Ishikawa (cell line): ENCODE results near the gene CACNA1C.

Experiments used
- CEBPB ChIP-seq: IDR thresholded peaks from 2 replicates; pipeline ENCODE4 v1.6.1; 2012
- CREB1 ChIP-seq: IDR thresholded peaks from 2 replicates; pipeline ENCODE4 v1.6.1; 2012; ENCODE audit warnings: low read depth
- EGR1 ChIP-seq: IDR thresholded peaks from 2 replicates; pipeline ENCODE4 v1.6.1; 2012
- EP300 ChIP-seq: IDR thresholded peaks from 2 replicates; pipeline ENCODE4 v1.6.1; 2012; ENCODE audit warnings: borderline replicate concordance
- FOXM1 ChIP-seq: IDR thresholded peaks from 2 replicates; pipeline ENCODE4 v1.6.1; 2012; ENCODE audit warnings: low read depth, borderline replicate concordance
- NFIC ChIP-seq: IDR thresholded peaks from 2 replicates; pipeline ENCODE4 v1.6.1; 2012
- RAD21 ChIP-seq: IDR thresholded peaks from 2 replicates; pipeline ENCODE4 v1.6.1; 2012; ENCODE audit warnings: low read depth
- TAF1 ChIP-seq: IDR thresholded peaks from 2 replicates; pipeline ENCODE4 v1.6.1; 2012; ENCODE audit warnings: low read depth, mild to moderate bottlenecking
- TCF12 ChIP-seq: IDR thresholded peaks from 2 replicates; pipeline ENCODE4 v1.6.1; 2012; ENCODE audit warnings: low read depth
- TEAD4 ChIP-seq: IDR thresholded peaks from 2 replicates; pipeline ENCODE4 v1.6.1; 2012
- YY1 ChIP-seq: IDR thresholded peaks from 2 replicates; pipeline ENCODE4 v1.6.1; 2012; ENCODE audit warnings: low read depth
- ZBTB7A ChIP-seq: IDR thresholded peaks from 2 replicates; pipeline ENCODE4 v1.6.1; 2012; ENCODE audit warnings: low read depth
- TF ChIP-seq, protein P1 (sequence below): IDR thresholded peaks from 2 replicates; pipeline ENCODE4 v1.6.1; 2012
- TF ChIP-seq, protein P2 (sequence below): IDR thresholded peaks from 2 replicates; pipeline ENCODE4 v1.6.1; 2012; ENCODE audit warnings: low read depth, mild to moderate bottlenecking
- TF ChIP-seq, protein P3 (sequence below): IDR thresholded peaks from 2 replicates; pipeline ENCODE4 v1.6.1; 2012

The CACNA1C gene

DNA sequence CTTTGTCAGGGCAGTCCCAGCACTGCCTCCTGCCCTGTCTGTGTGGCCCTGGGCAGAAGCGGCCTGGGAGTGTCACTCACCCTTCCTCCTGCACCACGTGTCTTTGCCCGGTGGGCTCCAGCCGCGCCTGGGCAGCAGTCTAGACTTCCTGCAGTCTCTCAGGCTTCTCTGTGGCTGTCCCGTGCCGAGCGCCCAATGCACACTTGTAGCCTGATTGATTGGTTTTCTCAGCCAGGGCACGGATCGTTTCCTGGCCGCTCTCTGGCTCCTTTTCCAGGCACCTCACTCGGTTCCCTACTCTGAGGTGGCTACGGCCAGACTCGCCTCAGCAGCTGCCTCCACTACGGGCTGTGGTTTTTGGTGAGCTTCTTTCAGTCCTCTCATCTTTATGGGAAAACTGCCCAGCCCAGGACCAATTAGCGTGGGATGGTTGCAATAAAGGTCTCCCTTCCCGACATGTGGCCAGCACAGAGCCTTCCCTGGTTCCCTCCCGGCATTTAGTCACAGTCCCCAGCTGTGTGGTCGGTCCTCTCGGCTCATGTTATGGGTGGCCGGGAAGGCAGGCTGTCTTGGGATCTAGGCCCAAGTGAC is 133.1 kb downstream of the CACNA1C start:
- no peak for TF ChIP-seq EGR1
- TF ChIP-seq ZBTB7A, result no peak
- no peak for TF ChIP-seq EP300
- no peak for TF ChIP-seq CEBPB
- no peak for TF ChIP-seq TEAD4
- TF ChIP-seq, protein P1, sequence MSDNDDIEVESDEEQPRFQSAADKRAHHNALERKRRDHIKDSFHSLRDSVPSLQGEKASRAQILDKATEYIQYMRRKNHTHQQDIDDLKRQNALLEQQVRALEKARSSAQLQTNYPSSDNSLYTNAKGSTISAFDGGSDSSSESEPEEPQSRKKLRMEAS, result no peak
- TF ChIP-seq, protein P2, sequence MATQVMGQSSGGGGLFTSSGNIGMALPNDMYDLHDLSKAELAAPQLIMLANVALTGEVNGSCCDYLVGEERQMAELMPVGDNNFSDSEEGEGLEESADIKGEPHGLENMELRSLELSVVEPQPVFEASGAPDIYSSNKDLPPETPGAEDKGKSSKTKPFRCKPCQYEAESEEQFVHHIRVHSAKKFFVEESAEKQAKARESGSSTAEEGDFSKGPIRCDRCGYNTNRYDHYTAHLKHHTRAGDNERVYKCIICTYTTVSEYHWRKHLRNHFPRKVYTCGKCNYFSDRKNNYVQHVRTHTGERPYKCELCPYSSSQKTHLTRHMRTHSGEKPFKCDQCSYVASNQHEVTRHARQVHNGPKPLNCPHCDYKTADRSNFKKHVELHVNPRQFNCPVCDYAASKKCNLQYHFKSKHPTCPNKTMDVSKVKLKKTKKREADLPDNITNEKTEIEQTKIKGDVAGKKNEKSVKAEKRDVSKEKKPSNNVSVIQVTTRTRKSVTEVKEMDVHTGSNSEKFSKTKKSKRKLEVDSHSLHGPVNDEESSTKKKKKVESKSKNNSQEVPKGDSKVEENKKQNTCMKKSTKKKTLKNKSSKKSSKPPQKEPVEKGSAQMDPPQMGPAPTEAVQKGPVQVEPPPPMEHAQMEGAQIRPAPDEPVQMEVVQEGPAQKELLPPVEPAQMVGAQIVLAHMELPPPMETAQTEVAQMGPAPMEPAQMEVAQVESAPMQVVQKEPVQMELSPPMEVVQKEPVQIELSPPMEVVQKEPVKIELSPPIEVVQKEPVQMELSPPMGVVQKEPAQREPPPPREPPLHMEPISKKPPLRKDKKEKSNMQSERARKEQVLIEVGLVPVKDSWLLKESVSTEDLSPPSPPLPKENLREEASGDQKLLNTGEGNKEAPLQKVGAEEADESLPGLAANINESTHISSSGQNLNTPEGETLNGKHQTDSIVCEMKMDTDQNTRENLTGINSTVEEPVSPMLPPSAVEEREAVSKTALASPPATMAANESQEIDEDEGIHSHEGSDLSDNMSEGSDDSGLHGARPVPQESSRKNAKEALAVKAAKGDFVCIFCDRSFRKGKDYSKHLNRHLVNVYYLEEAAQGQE, result no peak
- no peak for TF ChIP-seq NFIC
- no peak for TF ChIP-seq YY1
- no peak for TF ChIP-seq CREB1
- no peak for TF ChIP-seq RAD21
- no peak for TF ChIP-seq FOXM1
- TF ChIP-seq, protein P3, sequence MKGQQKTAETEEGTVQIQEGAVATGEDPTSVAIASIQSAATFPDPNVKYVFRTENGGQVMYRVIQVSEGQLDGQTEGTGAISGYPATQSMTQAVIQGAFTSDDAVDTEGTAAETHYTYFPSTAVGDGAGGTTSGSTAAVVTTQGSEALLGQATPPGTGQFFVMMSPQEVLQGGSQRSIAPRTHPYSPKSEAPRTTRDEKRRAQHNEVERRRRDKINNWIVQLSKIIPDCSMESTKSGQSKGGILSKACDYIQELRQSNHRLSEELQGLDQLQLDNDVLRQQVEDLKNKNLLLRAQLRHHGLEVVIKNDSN, result no peak
- no peak for TF ChIP-seq TCF12

GRCh38 chr12:2187195-2187945 is 134.6 kb downstream of the CACNA1C start:
- TF ChIP-seq EGR1 (no peak), TEAD4 (no peak), CEBPB (no peak), TAF1 (no peak), YY1 (no peak), ZBTB7A (no peak), NFIC (no peak), CREB1 (no peak), TCF12 (no peak), FOXM1 (no peak), RAD21 (no peak), EP300 (no peak)
- TF ChIP-seq, protein P3, result no peak
- TF ChIP-seq, protein P1, result no peak
- TF ChIP-seq, protein P2, result no peak

GRCh38 chr12:2190085-2190484 is 137.3 kb downstream of the CACNA1C start:
- TF ChIP-seq CEBPB (no peak), TEAD4 (no peak), TCF12 (no peak), ZBTB7A (no peak), NFIC (no peak), EGR1 (no peak), TAF1 (no peak), CREB1 (no peak), FOXM1 (no peak), YY1 (no peak), EP300 (no peak), RAD21 (no peak)
- TF ChIP-seq, protein P1, result no peak
- TF ChIP-seq, protein P3, result no peak
- TF ChIP-seq, protein P2, result no peak
